Inferior parietal cortex (tissue), 1 donor: ENCODE data around the gene TBX18.

Experiments
- DNase-seq: peaks from one replicate; pipeline ENCODE4 v3.0.0-alpha.2; 2016; ENCODE audit errors: extremely low spot score

Gene TBX18

DNA sequence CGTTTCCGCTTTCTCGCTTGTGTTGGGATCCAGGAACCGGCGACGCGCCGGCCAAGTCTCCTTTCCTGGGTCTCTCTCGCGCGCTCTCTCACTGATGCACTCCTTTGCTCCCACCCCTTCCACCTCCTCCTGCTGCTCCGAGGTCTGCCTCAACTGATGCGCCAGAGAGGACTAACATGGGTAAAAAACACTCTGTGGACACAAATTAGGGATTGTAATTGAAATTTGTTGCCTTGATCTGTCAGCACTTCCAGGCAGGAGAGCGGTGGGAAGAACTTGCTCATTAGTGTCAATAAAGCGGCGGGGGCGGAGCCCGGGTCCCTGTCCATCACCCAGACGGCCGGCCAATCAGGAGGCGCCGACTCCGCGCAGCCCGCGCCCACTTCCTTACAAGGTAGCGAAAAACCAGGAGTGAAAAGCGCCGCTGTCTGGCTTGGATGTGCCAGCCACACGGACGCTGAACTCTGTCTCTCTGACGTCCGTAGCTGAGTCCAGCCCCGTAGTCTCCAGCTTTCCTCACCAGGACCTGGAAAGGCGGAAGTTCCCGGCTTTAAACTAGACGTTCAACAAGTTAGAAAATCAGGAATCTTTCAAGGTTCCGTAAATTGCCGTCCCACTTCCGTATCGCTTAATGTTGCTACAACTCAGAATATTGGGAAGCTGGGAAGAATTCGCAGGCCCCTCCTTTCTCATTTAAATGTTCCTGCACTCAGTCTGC lies at the start of gene TBX18:
TSS of gene TBX18 (minus strand) at position 267 of the 718 bp plus-strand sequence. CDS start 417 bp downstream, outside the sequence.
- DNase-seq = peak; percentile 46

DNA sequence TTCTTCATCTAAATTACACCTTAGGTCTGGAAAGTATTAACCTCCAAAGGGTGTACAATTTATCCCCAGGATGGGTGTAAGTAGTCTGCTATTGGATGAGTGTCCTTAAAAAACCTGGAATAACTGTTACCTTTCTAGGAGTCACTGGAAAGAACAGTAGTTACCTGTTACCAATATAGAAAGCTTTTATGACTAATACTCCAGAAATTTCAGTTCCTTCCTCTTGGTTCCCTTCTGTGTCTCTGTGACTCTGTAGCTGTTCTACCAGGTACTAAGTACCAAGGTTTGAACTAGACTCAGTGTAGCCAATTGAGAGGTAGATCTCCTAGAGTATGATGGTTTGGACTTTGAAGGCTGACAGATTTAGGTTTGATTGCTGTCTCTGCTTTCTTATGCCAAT lies 47.0 kb upstream of the TBX18 start:
- no peak for DNase-seq

DNA sequence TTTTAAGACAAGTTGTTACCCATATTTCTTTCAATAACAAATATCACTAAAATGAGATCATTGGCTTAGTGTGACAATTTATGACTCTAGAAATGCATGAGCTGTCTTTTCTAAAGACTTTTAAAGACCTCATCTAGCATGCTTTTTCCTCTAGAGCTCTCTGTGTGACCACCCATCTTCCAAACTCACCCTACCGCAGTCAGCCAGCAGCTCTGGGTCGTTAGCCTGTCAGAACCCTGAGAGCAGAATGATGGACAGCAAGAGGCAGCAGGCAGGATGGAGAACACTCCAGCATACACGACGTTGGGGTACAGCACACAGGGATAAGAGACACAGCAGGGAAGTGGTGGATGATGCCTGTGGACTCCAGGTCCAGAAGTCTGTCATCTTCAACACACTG lies 45.1 kb upstream of the TBX18 start:
- no peak for DNase-seq

DNA sequence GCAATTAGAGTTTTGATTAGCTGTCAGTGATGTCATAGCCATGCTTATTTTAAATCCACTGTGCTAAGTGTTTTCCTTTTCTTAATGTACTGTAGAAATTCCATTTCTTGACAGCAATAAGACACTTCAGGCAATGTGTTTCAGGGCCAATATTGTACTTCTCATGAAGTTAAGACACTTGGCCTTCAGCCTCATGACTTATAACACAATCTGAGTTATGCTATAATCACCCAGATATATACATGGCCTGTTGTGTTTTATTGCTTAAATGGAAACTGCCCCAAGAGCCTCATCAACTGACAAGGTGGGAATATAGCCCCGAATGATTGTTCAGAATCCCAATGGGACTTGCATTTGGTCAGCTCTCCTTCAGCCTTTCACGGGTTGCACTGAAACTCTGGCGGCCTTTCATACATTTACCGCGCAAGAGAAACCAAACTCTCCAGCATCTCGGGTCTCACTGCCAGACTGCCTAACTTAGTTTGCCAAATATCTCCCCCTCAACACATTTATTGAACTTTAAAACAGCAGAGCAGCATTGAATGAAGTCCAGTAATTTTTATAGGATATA lies 44.2 kb upstream of the TBX18 start:
- no peak for DNase-seq

DNA sequence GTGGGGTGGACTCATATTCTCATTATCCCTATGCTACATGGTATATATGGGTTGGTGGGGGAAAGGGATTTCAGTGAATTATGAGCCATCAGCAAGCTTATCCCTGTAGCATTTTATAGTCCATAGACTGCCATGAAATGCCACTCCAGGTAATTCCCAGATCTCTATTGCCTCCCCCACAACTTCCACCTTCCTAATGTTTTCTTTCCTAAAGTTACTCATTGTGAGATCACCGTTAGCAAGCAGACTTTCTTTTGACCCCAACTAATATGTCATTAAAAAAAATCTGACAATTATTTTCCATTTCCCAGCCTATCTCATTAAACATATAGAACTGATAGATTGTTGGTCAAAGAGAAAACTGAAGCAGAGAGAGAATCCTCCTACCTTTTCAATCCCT lies 40.7 kb upstream of the TBX18 start:
- DNase-seq = no peak

DNA sequence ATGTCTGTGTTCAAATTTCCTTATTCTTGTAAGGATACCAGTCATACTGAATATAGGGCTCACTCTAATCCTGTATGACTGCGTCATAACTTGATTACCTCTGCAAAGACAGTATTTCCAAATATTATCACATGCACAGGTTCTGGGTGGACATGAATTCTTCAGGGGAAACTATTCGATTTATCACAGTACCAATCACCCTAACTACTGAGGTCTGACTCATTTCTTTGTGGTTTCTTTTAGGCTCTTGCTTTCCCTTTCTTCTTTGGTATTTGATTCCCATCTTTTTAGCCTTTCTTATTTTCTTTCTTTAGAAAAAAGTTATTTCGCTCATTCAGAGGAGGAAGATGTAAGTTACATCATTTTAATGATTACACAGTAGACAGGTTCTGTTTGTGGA lies 40.3 kb upstream of the TBX18 start:
- no peak for DNase-seq

DNA sequence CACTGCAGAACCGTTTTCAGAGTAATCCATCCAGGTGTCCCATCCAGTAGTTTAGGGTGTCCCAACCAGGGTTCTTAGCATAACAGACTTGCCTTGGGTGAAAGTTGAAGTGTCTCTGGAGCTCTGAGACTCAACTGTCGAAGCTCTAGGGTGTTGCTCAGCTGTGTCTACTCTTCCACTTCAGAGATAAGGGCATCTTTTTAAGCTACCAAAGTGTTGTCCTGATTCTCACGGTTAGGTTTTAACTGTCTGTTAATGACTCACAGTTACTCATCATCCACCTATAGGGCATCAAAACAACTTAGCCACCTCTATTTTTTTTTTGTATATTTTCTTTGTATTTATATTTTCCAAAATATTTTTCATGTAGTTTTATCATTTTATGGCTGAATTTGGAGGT lies 36.9 kb upstream of the TBX18 start:
- DNase-seq = no peak

DNA sequence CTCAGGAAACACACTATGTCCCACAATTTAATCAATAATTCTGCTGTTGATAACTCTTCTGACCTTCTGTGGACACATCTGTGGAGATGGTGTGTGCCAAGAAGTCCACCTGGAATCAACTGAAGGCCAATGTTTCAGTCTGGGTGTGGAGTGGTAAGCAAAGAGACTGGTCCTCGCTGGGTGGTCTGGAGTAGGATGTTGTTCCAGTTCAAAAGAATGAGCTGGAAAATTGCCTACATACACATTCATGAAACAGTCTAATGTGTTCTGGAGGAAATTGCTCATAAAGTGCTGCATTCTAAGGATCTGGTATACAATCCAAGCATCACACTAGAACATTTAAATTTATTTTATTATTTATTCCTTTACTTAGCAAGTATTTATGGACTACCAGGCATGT lies 33.9 kb upstream of the TBX18 start:
- DNase-seq = no peak

DNA sequence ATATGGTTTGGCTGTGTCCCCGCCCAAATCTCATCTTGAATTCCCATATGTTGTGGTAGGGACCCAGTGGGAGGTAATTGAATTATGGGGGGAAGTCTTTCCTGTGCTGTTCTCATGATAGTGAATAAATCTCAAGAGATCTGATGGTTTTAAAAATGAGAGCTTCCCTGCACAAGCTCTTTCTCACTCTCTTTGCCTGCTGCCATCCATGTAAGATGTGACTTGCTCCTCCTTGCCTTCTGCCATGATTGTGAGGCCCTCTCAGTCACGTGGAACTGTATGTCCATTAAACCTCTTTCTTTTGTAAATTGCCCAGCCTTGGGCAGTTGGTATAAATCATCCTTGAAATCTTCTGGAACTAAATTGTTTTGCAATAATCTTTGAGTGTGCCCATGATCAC lies 31.9 kb upstream of the TBX18 start:
- DNase-seq = no peak

DNA sequence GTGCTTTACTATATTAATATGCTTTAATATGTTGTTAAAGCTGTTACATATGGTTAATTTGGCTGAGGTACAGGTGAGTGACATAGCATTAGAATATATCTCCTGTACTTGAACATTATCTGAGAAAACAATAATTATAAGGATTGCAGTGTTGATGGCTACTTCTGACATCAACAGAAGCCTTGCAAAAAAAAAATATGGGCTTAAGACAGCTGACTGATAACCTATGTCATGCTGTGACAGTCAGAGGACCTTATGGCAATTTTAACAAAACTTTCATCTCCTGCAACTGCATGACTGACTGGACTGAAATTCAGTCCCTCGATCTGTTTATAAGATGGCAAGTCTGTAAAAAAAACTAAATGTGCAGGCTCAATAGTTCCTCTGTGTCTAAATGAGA lies 27.5 kb upstream of the TBX18 start:
- DNase-seq = no peak

DNA sequence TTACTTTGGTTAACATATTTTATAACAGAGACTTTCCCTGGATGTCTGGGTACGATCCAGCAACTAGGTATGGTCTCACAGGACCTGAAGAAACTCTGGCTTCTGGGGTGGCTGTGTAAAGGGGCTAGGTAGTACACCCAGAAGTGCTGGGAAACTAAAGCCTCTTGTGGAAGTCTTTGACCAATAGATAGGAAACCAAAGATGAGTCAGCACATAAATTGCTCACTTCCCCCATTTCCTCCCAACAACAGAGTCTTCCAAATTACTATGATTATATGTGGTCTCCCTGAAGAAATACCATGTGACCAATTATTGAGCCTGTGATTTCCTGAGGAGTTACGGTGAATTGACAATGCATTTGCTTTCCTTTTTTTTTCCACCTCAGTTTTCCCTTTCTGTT lies 26.8 kb upstream of the TBX18 start:
- DNase-seq = peak; percentile 4

DNA sequence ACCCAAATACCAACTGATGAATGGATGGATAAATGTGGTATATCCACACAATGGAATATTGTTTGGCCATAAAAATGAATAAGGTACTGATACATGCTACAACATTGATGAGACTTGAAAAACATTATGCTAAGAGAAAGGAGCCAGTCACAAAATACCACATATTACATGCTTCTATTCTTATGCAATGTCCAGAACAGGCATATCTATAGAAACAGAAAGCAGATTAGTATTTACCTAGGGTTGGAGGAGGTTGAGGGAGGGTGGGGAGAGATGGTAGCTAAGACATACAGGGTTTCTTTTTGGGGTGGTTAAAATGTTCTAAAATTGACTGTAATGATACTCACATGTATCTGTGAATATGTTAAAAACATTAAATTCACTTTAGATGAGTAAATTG lies 24.8 kb upstream of the TBX18 start:
- DNase-seq = no peak

DNA sequence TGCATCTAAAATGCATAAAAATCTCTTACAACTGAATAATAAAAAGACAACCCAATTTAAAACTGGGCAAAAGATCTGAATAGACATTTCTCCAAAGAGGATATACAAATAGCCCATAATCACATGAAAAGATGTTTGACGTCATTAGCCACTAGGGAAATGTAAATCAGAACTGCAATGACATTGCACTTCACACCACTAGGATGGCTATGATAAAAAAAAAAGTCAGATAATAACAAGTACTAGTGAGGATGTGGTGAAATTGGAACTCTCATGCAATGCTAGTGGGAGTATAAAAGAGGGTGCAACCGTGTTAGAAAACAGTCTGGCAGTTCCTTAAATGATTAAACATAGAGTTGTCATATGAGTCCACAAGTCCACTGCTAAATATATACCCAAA lies 24.3 kb upstream of the TBX18 start:
- DNase-seq = no peak

DNA sequence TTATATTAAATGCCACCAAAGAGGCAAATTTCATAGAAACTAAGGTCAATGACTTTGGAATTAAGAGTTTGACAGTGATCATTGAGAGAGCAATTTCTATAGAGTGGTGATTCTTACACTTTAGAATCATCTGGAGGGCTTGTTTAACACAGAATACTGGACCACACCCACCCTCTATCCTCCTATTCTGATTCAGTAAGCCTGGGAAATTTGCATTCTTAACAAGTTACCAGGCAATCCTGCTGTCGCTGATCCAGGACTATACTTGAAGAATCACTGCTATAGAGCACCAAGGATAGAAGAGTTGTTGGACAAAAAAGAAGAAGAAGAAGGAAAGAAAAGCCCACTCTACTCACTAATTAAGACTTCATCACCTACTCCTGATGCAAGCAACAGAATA lies 21.3 kb upstream of the TBX18 start:
- DNase-seq = no peak

DNA sequence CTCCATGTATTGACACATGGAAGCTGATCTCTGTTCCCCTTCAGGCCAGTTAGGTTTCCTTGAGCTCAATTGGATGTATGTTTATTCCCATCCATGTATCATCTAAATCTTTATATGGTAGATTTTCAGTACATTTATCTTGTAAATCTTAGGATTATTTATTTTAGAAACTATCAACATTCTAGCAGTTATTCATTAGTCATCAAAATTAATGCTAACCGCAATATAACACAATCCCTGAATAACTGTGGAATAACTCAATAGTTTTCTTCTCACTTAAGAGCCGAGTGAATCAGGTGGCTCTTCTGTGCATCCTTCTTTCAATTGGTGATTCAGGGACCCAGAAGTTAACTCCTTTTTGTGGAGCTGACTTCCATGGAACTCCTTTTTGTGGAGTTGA lies 15.5 kb upstream of the TBX18 start:
- DNase-seq = no peak

DNA sequence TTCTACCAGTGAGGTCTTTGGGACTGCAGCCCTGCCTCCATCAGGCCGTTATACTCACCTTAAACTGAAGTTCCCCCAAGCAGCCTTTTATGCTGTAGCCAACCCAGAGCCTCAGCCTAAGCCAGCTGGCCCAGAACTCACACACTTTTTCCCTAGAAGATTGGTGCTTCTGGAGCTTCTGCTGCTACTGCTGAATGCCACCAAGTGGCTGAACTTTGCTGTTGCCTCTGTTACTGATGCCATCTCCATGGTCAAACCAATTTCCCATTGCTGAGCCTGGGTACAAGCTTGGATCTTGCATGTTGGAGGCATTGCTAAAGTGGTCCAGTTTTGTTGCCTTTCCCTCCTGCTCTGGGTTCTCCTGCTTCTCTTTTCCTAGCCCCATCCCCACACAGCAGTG lies 15.0 kb upstream of the TBX18 start:
- no peak for DNase-seq

DNA sequence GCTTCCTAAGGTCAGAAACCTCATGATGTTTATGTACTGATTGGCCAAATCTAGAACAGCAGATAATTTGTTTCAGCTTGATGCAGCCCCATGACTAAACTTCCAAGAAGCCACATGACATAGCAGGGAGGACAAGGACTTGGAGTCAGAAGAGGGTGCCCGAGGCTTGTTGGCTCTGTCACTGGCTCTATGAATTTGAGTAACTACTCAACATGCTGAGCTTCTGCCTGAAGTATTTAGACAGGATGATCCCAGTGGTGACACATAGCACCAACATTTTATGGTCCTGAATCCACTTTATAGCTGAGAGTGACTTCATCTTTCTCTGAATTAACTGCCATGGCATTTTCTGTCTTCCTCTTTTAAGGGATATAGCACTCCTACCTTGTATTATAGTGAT lies 13.5 kb upstream of the TBX18 start:
- no peak for DNase-seq

DNA sequence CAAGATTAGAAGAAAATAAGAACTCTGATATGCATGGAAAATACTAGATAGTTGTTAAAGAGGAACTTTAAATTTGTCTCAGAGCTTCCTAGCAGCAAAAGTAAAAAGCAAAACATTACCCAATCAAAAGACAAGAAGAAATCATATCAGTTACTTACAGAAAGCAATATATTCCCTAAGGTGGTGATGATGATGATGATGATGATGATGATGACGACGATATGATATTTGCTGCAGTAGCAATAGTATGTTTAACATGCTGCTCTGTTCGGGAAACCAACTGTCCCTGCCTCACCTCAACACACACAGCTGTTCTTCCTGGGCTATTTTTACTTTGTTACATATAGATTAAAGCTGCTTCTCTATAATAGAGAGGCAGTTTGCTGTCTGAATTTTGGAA lies 12.0 kb upstream of the TBX18 start:
- DNase-seq = no peak

DNA sequence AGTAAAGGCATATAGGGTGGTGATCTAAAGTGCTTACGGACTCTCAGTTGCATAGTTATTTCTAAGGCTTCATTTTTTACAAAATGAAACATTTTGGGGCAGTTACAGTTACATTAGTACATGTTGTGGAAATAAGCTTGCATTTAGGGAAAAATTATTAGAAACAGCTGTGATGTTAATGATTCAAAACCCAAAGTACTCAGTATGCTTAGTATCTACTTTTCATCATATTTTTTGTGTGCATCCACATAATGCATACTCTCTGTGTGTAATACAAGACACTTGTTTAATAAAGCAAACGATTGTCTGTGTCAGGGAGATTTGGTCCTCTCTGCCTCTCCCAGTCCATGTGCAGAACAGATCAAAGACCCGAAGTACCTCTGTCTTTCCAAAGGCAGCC lies 11.4 kb upstream of the TBX18 start:
- no peak for DNase-seq

DNA sequence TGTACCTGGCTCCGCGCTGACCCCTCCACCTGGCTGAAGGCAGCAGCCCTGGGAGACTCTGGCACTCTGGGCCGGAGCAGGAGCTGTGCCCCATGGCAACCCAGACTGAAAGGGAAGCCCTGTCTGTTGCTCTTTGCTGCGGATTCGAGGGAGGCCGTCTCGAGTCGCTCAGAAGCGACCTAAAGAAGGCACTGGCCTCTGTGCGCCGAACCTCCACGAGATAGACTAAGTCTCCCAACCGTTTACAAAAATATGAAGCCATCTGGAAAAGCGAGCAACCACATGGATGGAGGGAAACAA lies 10.5 kb upstream of the TBX18 start:
- DNase-seq = no peak

DNA sequence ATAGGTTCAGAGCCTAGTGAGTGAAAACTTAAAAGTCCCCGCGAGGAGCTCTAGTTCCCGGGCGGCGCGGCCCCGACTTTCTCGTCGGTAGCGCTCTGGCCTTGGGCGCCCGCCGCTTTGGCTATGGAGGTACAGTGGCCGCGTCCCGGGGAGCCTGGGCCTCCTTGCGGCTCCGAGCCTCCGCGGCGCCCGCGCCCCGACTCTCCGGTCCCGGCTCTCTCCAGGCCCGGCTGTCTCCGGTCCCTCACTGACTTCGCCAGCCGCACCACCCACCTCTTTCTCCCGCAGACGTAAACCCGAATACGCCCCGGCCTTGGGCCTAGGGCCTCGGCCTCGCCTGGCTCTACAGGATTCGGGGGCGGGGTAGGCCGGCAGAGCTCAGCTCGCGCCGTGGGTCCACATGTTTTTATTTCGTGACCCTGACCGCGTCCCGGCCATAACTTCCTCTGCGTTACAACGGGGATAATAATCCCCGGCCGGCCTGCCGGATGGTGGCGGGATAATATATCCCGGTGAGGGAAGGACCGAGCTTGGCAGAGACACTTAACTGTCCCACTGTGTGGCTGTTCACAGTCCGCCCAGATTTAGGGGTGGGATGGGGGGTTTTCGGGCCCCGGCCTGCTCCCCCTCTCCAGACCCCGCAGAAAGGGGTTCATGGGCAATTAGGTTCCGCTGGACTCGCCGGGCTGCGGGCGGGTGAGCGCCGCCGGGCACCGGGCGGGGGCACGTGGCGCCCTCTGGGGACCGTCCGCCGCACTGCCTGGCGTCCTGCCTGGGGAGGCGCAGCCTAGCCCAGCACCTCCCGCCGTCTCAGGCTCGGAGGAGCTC lies 10.0 kb upstream of the TBX18 start:
- DNase-seq = no peak

DNA sequence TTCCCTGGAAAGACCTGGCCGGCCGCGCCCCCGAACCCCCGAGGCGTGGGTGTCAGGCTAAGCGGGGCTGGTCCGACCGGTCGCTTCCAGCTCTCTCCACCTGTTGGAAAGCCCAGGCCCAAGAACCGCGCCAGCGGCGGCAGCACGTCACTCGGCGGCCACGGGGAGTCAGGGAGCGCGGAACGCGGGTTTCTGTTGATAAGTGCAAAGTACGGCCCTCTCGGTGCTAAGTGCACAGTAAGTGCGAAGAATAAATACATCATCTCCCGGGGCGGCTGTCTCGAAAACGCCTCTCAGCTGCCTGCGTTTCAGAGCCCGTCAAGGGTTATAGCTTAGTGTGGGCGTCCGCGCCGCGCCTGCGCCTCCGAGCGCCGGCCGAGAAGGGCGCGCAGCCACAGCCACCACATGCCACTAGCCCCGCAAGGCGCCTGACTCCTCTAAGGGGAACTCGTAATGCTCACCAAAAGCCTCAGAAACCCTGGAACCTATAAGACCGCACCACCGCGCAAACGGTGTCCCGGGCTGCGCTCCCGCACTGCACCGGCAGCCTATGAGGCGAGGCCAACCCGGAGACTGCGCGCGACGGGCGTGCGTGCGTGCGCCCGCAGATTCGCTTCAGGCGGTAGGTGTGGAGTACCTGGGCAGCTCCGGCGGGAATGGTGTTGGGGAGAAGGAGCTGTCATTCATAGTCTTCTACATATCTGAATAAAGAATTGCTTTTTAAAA lies 9.2 kb upstream of the TBX18 start:
- no peak for DNase-seq

DNA sequence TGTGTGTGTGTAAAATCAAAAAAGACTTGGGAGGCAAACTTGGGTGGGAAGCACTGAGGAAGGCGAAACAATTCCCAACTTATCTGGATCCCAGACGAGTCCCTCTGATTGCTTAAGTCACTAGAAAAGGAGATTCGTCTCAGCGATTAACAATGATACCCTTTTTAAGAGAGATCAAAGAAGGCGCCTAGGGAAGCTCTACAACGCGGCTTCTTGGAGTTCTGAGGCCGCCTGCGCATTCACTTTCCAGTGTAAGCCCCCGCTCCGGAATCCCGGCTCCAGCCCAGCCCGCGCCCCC lies 8.7 kb upstream of the TBX18 start:
- DNase-seq = no peak
